Neural cell (in vitro differentiated cells): ENCODE measurements around the gene CFAP20DC.

Experiments used
- EP300 ChIP-seq: fragments of 450-650 bp; conservative IDR thresholded peaks from 2 replicates; pipeline ENCODE4 v1.6.1; 2014; ENCODE audit warnings: antibody characterized with exemption, mild to moderate bottlenecking, moderate library complexity; ENCODE audit not compliant: poor library complexity, severe bottlenecking
- MXI1 ChIP-seq: fragments of 450-650 bp; conservative IDR thresholded peaks from 2 replicates; pipeline ENCODE4 v1.6.1; 2014; ENCODE audit warnings: antibody characterized with exemption, mild to moderate bottlenecking; ENCODE audit not compliant: poor library complexity, severe bottlenecking
- POLR2AphosphoS5 ChIP-seq: IDR thresholded peaks from 2 replicates; pipeline ENCODE4 v1.6.1; 2012
- TF ChIP-seq, protein P1 (sequence below): fragments of 450-650 bp; IDR thresholded peaks from 2 replicates; pipeline ENCODE4 v1.5.1; 2014; ENCODE audit warnings: antibody characterized with exemption, mild to moderate bottlenecking, moderate library complexity; ENCODE audit not compliant: poor library complexity, severe bottlenecking

DNA sequence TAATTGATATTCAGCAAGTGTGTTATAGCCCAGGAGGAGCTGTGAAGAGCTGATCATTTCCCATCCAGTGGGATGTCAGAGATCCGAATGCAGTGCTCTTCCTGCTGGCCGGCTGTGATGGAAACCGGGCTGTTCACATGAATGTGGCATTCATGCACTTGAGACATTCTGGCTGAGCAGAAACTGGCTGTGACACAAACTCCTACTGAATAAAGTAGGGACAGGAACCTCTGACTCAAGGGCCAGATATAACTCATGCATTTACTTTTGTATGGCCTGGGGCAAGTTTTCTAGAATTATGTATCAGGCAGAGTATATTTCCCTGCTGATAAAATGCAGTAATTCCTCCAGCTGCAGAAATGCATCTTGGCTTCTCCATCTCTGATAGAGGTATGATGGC, 299.9 kb downstream of the CFAP20DC start:
- TF ChIP-seq, protein P1, sequence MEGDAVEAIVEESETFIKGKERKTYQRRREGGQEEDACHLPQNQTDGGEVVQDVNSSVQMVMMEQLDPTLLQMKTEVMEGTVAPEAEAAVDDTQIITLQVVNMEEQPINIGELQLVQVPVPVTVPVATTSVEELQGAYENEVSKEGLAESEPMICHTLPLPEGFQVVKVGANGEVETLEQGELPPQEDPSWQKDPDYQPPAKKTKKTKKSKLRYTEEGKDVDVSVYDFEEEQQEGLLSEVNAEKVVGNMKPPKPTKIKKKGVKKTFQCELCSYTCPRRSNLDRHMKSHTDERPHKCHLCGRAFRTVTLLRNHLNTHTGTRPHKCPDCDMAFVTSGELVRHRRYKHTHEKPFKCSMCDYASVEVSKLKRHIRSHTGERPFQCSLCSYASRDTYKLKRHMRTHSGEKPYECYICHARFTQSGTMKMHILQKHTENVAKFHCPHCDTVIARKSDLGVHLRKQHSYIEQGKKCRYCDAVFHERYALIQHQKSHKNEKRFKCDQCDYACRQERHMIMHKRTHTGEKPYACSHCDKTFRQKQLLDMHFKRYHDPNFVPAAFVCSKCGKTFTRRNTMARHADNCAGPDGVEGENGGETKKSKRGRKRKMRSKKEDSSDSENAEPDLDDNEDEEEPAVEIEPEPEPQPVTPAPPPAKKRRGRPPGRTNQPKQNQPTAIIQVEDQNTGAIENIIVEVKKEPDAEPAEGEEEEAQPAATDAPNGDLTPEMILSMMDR = no peak
- TF ChIP-seq EP300 (no peak), MXI1 (no peak), POLR2AphosphoS5 (no peak)
